Lung microvascular endothelial cell (primary cell): ENCODE data around the gene NLRC5. TPM values are rescaled to one million over a fixed set of nuclear protein-coding genes. Genes with fewer than 3 reads are reported as not detected.
"Not testable (repeated sequence)": the region's sequence is repeated elsewhere in the genome, so short reads cannot be mapped to it uniquely, and the experiment has no call there.

Experiments
- DNase-seq, 2 donors: peaks; one replicate each; pipeline versions ENCODE4 v3.0.0 to v3.0.0-alpha.2; 2010; ENCODE audit warnings: low read depth in 2 of 2
- total RNA-seq: library from RNA; depleted of rRNA; stranded (reverse); fragments of >200 nt; gene quantifications from 2 replicates; pipeline ENCODE4 v1.2.1, GENCODE V29; 2014

The NLRC5 gene
- total RNA-seq, 1 donor from 2014 or later: 7.3 TPM

DNA sequence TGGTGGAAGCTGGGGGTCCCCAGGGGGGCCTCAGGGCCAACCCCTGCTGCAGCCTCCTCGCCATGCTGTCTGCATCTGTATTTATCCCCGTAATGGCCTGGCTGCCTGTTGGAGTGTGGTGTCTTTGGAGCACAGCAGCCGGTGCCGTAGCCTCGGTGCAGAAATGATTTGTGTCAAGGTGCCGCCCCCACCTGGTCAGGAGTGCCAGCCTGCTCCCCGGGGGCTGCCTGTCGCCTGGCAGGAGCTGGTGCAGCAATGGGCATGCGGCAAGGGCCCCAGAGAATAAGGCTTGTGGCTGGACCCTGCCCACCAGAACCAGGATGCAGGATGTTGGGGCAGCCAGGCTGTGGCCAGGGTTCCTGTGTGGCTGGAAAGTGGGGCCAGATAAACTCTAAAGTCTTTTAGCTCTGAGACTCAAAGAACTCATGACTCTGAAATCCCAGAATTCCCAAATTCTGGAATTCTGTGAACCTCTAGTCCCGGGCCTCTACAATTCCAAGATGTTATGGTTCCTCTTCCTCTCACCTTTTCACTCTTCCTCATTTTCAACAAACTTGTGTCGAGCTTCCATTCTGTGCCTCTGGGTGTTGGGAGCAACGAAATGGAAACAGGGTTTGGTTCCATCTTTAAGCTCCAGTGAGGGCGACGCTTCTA is 109.0 kb downstream of the NLRC5 start:
- no peak for DNase-seq

DNA sequence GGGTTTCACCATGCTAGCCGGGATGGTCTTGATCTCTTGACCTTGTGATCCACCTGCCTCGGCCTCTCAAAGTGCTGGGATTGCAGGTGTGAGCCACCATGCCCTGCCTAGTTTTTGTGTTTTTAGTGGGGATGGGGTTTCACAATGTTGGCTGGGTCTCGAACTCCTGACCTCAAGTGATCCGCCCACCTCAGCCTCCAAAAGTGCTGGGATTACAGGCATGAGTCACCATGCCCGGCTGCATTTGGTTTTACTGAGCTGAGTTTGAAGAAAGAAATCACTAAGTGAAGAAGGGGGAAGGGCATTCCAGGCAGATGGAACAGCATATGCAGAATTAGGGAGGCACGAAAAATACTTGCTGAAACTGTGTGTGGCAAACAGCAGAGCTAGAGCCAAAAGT is 110.6 kb downstream of the NLRC5 start:
- DNase-seq: peak in 1 of 2 donors; percentile 28

DNA sequence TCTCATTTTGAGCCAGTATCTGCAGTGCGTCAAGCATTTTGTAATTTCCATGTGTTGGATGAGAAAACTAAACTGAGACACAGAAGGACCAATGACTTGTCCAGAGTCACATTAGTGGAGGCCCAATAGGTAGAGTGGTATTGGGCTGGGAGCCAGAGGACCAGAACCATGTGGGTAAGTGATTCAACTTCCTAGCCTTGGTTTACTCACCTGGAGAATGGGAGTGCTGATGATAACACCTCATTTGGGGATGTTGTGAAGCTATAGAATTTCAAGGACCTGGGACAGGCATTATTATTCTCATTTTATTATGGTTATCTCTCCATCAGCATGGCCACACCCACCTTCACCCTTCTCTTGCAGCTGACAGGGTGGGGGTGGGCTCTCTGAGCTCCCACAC is 111.1 kb downstream of the NLRC5 start:
- DNase-seq: no peak

DNA sequence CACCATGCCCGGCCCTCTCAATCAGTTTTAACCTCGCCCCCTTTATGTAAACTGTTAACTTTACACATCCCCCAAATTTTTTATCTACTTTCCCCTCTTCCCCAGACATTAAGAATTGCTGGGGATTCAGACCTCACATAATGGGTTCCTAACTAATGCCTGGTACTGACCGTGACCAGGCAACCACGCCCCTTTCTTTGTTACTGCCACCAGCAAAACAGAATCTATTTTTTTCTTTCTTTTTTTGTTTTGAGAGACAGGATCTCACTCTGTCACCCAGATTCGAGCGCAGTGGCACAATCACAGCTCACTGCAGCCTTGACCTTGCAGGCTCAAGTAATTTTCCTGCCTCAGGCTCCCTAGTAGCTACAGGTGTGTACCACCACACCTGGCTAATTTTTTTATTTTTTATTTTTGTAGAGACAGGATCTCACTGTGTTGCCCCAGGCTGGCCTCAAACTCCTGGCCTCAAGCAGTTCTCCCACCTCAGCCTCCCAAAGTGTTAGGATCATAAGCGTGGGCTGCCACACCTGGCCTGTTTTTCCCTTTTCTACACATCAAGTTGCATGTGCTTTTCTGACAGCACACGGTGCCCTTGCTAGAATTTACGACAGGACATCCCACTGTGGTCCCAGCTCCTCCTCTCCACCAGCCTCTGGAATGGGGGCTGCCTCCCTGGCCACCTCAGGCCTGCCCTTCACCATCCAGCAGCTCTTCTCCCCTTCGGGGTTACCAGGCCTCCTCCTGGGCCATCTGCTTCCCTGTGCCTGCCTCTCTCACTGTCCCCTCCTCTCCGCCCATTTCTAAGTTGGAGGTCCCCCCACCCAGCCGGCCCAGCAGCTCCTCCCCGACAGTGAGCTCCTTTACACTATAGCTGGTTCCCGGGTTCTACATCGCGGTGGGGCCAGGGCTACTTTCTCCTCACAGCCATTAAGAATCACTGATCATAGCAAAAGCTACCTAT is 113.8 kb downstream of the NLRC5 start:
- no peak for DNase-seq

DNA sequence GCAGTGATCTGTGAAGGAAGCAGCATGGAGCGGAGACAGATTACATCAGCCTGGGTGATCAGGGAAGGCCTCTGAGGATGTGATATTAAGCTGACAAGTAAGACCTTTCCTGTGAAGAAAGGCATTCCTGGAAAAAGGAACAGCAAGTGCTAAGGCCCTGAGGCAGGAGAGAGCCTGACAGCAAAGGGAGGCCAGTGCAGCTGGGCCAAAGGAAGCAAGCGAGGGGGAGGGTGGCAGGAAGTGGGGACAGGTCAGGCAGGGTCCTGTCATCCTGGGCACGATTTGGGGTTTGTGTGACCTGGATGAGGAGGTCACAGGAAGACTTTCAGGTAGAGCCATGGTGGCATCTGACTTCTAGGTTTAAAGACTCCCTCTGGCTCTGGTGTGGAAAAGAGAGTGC is 115.3 kb downstream of the NLRC5 start:
- DNase-seq: no peak

- no peak for DNase-seq
Observed at GRCh38 chr16:57105184-57105583, 115.8 kb downstream of the NLRC5 start.

DNA sequence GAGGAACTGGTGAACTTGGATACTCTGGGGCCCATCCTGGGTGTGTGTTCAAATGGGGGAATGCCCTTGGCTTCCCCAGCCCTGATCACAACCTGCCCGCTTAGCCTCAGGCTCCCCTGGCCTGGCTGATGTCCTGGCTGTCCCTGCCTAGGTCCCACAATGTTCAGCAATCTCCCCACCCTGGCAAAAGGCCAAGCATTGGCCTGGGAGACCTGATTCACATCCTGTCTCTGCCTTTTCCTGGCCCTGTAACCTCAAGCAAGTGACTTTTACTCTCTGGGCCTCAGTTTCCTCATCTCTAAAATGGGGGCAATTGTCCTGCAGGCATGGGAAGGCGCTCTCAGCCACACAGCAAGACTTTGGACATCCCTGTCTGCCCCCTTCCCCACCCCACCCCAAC is 117.4 kb downstream of the NLRC5 start:
- peak; percentile 30 to 55 for DNase-seq

DNA sequence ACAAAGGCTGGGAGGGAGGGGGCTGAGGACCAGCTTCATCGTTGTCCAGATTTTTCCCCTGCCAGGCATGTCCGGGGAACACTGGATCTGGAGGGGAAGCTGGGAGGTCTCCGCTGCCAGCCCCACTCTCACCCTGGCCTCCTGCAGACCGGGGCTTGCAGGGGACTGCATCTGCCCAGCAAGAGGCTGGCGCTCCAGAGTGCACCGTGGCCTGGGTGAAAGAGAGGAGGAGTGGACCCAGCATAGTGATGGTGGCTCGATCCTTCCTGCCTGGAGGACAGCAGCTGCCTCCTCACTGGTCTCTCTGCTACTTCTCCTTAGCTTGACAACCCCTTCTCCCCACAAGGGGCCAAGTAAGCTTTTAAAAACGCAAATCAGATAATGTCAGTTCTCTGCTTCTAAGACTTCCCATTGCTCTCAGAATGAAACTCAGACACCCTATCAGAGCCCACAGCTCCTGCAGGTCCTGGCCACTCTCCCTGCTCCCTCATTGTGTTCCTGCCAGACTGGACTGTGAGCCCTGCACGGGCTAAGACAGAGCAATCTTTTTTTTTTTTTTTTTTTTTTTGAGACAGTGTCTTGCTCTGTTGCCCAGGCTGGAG is 118.1 kb downstream of the NLRC5 start:
- no peak for DNase-seq

DNA sequence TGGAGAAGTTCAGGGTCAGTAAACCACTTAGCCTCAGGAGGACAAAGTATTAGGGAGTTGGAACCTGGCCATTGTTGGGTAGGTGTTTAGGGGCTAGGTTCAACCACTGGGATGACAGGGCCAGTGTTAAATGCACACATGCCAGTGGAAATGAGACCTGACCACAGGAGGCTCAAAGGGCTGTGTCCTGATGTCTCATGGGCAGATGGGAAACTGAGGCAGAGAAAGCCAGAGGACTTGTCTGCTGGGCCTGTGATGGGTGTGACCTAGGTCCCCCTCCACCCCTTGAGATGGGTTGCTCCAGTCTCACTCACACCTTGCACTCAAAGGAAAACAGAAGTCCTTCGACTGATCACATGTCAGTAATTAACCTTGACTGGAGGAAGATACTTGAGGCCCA is 119.1 kb downstream of the NLRC5 start:
- no peak for DNase-seq

GRCh38 chr16:57109259-57110105 is 120.1 kb downstream of the NLRC5 start:
- not testable (repeated sequence) for DNase-seq

DNA sequence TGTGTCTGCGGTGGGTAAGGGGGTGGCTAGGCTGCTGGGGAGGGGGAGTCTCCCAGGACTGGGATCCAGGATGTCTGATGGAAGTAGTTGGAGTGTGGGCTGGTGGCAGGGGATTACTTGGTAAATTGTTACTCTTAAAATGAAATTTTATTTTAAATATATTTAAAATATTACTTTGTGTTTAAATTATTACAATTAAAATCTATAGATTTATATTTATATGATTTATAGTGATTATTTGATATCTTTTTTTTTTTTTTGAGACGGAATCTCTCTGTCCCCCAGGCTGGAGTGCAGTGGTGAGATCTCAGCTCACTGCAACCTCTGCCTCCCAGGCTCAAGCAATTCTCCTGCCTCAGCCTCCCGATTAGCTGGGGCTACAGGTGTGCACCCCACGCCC is 121.6 kb downstream of the NLRC5 start:
- DNase-seq: no peak

- DNase-seq: no peak
Observed at GRCh38 chr16:57111420-57111819, 122.1 kb downstream of the NLRC5 start.

DNA sequence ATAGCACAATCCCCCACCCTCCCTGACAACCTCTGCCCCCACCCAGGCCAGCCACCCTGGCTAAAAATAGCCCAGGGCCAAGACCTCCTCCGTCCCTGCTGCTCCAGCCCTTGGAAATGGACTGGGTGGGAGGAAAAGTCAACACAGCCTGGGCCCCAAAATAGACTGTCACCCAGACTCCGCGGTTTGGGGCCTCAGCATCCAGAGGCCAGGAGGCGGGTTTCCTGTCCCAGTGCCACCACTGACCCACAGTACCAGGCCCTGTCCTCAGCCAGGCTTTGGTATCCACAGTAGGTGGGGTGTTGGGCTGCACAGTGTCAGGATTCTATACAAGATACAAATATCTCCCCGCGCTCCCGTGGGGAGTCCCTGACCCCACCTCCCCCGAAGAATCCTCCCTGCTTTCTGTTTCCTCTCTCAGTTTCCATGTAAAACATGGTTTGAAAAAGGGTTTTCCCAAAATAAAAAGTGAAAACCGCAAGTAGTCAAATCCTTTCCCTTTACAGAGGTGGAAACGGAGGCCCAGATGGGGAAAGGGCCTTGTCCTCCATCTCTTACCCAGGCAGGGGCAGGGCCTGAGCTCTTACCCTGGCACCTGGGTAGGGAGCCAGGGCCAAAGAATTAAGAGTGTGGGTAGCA is 123.2 kb downstream of the NLRC5 start:
- DNase-seq: no peak

- DNase-seq: peak in 1 of 2 donors; percentile 25
Observed at GRCh38 chr16:57113042-57113453, 123.7 kb downstream of the NLRC5 start.

DNA sequence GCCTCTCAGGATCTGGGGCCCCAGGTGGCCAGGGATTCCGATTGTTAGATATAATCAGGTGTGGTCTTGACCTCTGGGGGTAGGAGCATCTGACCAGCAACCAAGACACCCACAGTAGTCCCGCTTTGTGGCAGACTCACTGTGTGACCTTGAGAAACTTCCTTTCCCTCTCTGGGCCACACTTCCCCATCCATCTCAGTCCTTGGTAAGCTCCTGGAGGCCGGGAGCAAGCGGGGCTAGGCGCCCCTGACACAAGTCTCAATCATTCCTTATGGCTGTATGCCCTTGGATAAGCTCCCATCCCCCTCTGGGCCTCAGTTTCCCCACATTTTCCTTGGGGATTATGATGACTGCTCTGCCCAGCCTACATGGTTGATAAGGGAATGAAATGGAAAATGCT is 124.3 kb downstream of the NLRC5 start:
- DNase-seq: no peak

GRCh38 chr16:57115168-57115513 is 125.8 kb downstream of the NLRC5 start:
- peak in 1 of 2 donors; percentile 63 for DNase-seq

- peak; percentile 28 to 87 for DNase-seq
Observed at GRCh38 chr16:57115514-57116182, 126.3 kb downstream of the NLRC5 start.

- no peak for DNase-seq
Observed at GRCh38 chr16:57118461-57119084, 129.2 kb downstream of the NLRC5 start.

- DNase-seq: no peak
Observed at GRCh38 chr16:57123216-57123973, 134.0 kb downstream of the NLRC5 start.
